Effector CD8-positive, alpha-beta T cell (primary cell): Measurements from ENCODE around the gene LENG8.
A peak's percentile ranks its signal among the peaks of the same experiment; 100 is the strongest.

Experiments used
- DNase-seq: peaks from one replicate; lab custom pipeline; 2025; lab: John Stamatoyannopoulos, UW
- total RNA-seq, 4 experiments: gene quantifications; one replicate each; lab custom pipeline; 2026; lab: John Stamatoyannopoulos, UW

Gene LENG8
- 284 to 423 (median 349) reads per million in 4 experiments for total RNA-seq

- peak; percentile 93 for DNase-seq
Observed at GRCh38 chr19:54448774-54449700, at the start of gene LENG8. TSS of gene LENG8 (plus strand) at chr19:54449199. CDS start at chr19:54451345, 2,146 bp downstream.

- DNase-seq, result no peak
Observed at GRCh38 chr19:54400913-54401312, 48.1 kb upstream of the LENG8 start.

DNA sequence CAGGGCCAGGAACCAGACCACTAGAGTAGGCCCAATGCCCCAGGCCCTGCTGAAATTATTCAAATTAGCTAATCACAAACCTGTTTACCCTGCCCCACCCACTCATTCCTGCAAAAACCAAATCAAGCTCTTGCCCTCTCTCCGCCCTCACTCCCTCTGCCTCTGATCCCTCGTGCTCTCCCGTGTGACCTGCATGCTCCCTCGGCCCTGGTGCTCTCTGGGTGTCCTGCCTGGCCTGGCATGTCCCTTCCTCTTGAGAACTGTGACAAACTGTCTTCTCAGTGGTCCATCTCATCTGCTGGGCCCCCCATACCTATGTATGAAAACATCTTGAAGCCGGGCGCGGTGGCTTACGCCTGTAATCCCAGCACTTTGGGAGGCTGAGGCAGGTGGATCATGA, 45.9 kb upstream of the LENG8 start:
- no peak for DNase-seq

GRCh38 chr19:54405628-54406027, 43.4 kb upstream of the LENG8 start:
- no peak for DNase-seq

DNA sequence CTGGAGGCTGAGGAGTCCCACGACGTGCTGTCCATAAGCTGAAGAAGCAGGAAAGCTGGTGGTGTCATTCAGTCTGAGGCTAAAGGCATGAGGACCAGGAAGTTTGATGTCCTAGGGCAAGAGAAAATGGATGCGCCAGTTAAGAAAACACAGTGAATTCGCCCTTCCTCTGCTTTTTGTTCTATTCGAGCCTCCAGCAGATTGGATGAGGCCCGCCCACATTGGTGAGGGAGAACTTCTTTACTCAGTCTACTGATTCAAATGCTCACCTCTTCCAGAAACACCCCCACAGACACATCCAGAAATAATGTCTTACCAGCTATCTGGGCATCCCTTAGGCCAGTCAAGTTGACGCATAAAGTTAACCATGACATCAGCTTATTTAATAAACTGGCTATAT, 41.2 kb upstream of the LENG8 start:
- DNase-seq, result no peak

GRCh38 chr19:54408456-54409026, 40.5 kb upstream of the LENG8 start:
- DNase-seq, result no peak

DNA sequence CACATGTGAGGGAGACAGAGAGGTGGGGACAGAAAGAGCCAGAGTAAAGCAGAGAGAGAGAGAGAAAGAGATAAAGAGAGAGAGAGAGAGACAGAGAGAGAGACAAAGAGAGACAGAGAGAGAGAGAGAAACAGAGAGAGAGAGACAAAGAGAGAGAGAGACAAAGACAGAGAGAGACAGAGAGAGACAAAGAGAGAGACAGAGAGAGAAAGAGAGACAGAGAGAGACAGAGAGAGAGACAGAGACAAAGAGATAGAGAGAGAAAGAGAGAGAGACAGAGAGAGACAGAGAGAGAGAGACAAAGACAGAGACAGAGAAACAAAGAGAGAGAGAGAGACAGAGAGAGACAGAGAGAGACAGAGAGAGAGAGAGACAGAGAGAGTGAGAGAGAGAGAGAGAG, 38.0 kb upstream of the LENG8 start:
- no peak for DNase-seq

GRCh38 chr19:54412877-54413276, 36.1 kb upstream of the LENG8 start:
- DNase-seq, result no peak

DNA sequence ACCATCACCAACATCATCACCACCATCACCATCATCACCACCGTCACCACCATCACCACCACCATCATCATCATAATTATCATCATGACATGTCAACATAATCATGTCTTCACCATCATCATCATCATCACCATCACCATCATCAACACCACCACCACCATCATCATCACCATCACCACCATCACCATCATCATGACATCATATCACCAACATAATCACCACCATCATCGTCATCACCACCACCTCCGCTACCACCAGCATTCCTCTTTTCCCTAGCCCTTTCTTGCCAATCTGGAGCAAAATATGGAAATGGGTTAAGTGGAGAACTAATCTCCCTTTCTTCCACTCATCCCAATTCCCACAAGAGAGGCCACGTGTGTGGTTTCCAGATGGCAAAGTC, 34.8 kb upstream of the LENG8 start:
- DNase-seq, result no peak

GRCh38 chr19:54415208-54415900, 33.6 kb upstream of the LENG8 start, which contains the start of gene TTYH1:
TSS of gene TTYH1 (plus strand) at chr19:54415464. CDS start at chr19:54415553, 89 bp downstream.
- peak; percentile 23 for DNase-seq

DNA sequence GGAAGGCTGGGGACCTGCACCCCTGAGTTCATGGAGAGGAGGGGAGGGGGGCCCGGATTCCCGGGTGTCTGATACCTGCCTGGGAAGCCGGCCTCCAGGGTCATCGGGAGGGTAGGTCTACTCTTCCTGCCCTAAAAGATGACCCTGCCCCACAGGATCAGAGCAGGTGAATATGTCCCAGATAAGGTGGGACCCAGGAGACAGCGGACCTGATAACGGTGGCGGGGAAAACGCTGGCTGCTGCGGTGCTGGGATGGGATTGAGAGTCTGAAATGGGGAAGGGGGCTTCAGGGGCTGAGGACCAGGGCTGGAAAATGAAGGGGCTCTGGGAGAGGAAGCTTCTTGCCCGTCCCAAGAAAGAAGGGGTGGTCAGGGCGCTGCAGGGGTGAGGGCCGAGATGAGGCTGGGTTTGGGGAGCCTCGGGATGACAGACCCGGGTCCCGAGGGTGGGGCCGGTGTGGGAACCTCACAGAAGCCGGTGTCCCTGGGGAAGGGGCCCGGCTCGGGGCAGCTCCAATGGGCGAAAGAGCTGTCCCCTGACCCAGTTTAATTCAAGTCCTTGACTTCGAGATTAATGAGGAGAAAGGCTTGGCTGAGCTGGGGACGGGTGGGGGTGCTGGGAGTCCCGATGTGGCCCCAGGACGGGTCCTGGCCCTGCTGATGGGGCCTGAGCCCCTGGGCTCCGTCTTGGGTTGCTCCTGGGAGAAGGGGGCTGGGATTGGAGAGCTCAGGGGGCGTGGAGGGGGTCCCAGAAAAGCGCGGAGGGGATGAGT, 32.9 kb upstream of the LENG8 start:
- no peak for DNase-seq

GRCh38 chr19:54416695-54417491, 32.1 kb upstream of the LENG8 start:
- DNase-seq, result no peak

GRCh38 chr19:54418030-54418929, 30.7 kb upstream of the LENG8 start:
- no peak for DNase-seq

GRCh38 chr19:54418930-54419800, 29.8 kb upstream of the LENG8 start:
- DNase-seq, result no peak

GRCh38 chr19:54420068-54420382, 29.0 kb upstream of the LENG8 start:
- DNase-seq, result no peak

- DNase-seq, result no peak
Observed at GRCh38 chr19:54420383-54421168, 28.4 kb upstream of the LENG8 start.

- no peak for DNase-seq
Observed at GRCh38 chr19:54421169-54421516, 27.9 kb upstream of the LENG8 start.

DNA sequence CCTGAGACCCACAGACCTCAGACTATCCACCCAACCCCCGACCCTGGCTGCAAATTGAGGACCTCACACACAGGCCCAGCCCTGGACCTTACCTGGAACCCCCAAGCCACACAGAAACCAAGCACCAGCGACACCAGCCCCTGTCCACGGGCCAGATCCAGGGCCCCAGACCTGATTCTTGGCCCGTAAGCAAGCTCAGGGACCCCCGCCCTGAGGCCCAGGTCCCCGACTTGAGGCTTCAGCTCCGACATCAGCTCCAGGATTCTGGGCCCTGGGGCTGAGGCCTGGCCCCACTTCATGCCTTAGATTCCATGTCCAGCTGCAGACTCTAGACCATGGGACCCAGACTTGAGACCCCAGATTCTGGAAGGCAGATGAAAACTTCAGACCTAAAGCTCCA, 27.5 kb upstream of the LENG8 start:
- no peak for DNase-seq
